ENCODE data around the gene RSF1.

Gene RSF1

GRCh38 chr11:77705876-77706579 lies 114.5 kb downstream of the RSF1 start:
- TF ChIP-seq POLR2A (IDR thresholded peaks at IDR 0.05; ENCODE audit: low read depth, low read length) (no peak), SPI1 (IDR thresholded peaks at IDR 0.05; ENCODE audit: low read depth, low read length) (no peak), PAX5 (IDR thresholded peaks at IDR 0.05; ENCODE audit: insufficient read depth, low read length, severe bottlenecking) (no peak), TAF1 (IDR thresholded peaks at IDR 0.05; ENCODE audit: low read depth, low read length) (no peak), POU2F2 (IDR thresholded peaks at IDR 0.05; ENCODE audit: low read depth, low read length) (no peak), POLR2AphosphoS5 (IDR thresholded peaks at IDR 0.05; ENCODE audit: low read depth, low read length) (no peak)
- FAIRE-seq, result no peak
- no peak for DNase-seq (ENCODE audit: insufficient read length, low spot score)

DNA sequence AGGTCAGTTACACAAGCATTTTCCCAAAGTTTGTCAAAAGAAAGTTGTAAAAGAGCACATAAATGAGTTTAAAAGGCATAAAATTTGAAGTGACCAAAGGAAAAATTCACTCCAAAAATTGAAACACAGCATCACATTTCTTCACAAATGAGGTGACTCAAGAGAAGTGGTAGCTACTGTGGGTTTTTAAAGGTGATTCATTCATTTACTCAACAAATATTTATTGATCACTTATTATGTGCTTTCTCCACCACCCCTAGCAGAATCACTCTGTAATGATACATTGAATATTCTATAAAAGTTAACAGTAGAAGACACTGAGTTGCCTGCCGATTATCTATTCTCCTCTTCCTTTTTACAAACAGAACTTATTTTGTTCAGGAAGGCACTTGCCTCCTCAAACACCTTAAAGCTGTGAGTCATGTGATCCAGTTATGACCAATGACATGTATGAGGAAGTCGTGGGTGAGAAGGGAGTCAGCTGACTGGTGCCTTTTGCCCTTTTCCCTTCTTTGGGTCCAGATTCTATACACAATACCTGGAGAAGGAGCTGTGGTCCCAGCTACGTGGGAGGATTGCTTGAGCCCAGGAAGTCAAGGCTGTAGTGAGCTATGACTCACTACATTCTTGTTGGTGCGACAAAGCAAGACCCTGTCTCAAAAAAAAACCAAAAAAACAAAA lies 115.2 kb downstream of the RSF1 start:
- no peak for TF ChIP-seq POU2F2 (IDR thresholded peaks at IDR 0.05; ENCODE audit: low read depth, low read length)
- TF ChIP-seq TAF1 (IDR thresholded peaks at IDR 0.05; ENCODE audit: low read depth, low read length), result no peak
- no peak for TF ChIP-seq POLR2AphosphoS5 (IDR thresholded peaks at IDR 0.05; ENCODE audit: low read depth, low read length)
- no peak for TF ChIP-seq POLR2A (IDR thresholded peaks at IDR 0.05; ENCODE audit: low read depth, low read length)
- no peak for TF ChIP-seq PAX5 (IDR thresholded peaks at IDR 0.05; ENCODE audit: insufficient read depth, low read length, severe bottlenecking)
- TF ChIP-seq SPI1 (IDR thresholded peaks at IDR 0.05; ENCODE audit: low read depth, low read length), result no peak
- no peak for FAIRE-seq
- no peak for DNase-seq (ENCODE audit: insufficient read length, low spot score)

GRCh38 chr11:77704029-77704428 lies 116.5 kb downstream of the RSF1 start:
- TF ChIP-seq SPI1 (IDR thresholded peaks at IDR 0.05; ENCODE audit: low read depth, low read length) (no peak), POU2F2 (IDR thresholded peaks at IDR 0.05; ENCODE audit: low read depth, low read length) (no peak), POLR2A (IDR thresholded peaks at IDR 0.05; ENCODE audit: low read depth, low read length) (no peak), TAF1 (IDR thresholded peaks at IDR 0.05; ENCODE audit: low read depth, low read length) (no peak), PAX5 (IDR thresholded peaks at IDR 0.05; ENCODE audit: insufficient read depth, low read length, severe bottlenecking) (no peak), POLR2AphosphoS5 (IDR thresholded peaks at IDR 0.05; ENCODE audit: low read depth, low read length) (no peak)
- DNase-seq (ENCODE audit: insufficient read length, low spot score) (no peak), FAIRE-seq (no peak)

DNA sequence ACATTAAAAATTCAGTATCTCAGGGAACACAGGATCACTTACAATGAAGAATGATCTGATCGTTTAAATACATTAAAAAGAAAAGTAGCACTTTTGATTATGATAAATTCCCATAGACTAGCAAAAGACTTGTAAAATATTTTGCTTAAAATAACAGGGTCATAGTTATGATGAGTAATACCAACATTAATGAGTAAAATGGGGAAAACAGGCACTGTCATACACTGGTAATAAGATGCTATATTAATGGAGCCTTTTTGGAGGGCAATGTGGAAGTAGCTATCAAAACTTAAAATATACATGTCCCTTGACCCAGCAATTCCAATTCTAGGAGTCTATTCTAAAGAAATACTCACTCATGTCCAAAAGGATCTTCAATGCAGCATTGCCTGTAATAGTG lies 121.1 kb downstream of the RSF1 start:
- FAIRE-seq (no peak), DNase-seq (ENCODE audit: insufficient read length, low spot score) (no peak)
- TF ChIP-seq POLR2A (IDR thresholded peaks at IDR 0.05; ENCODE audit: low read depth, low read length) (no peak), POU2F2 (IDR thresholded peaks at IDR 0.05; ENCODE audit: low read depth, low read length) (no peak), SPI1 (IDR thresholded peaks at IDR 0.05; ENCODE audit: low read depth, low read length) (no peak), POLR2AphosphoS5 (IDR thresholded peaks at IDR 0.05; ENCODE audit: low read depth, low read length) (no peak), PAX5 (IDR thresholded peaks at IDR 0.05; ENCODE audit: insufficient read depth, low read length, severe bottlenecking) (no peak), TAF1 (IDR thresholded peaks at IDR 0.05; ENCODE audit: low read depth, low read length) (no peak)

GRCh38 chr11:77698896-77699295 lies 121.6 kb downstream of the RSF1 start:
- FAIRE-seq (no peak), DNase-seq (ENCODE audit: insufficient read length, low spot score) (no peak)
- TF ChIP-seq POU2F2 (IDR thresholded peaks at IDR 0.05; ENCODE audit: low read depth, low read length) (no peak), POLR2A (IDR thresholded peaks at IDR 0.05; ENCODE audit: low read depth, low read length) (no peak), PAX5 (IDR thresholded peaks at IDR 0.05; ENCODE audit: insufficient read depth, low read length, severe bottlenecking) (no peak), TAF1 (IDR thresholded peaks at IDR 0.05; ENCODE audit: low read depth, low read length) (no peak), SPI1 (IDR thresholded peaks at IDR 0.05; ENCODE audit: low read depth, low read length) (no peak)

DNA sequence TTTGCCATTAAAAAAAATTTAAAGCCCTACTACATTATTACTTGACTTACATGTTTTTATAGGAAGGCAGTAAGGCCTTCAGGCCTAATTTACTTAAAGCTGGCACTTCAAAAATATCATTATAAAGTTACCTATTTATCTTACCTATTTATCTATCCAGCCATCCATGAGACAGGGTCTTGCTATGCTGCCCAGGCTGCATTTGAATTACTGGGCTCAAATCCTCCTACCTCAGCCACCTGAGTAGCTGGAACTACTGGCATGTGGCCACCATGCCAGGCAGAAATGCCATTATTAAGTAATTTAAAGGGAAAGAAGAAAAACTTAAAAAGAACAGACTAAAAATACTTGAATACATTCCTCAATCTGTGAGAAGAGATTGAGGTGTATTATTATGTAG lies 122.7 kb downstream of the RSF1 start:
- FAIRE-seq, result no peak

GRCh38 chr11:77695417-77695816 lies 125.1 kb downstream of the RSF1 start:
- TF ChIP-seq SPI1 (IDR thresholded peaks at IDR 0.05; ENCODE audit: low read depth, low read length) (no peak), POLR2AphosphoS5 (IDR thresholded peaks at IDR 0.05; ENCODE audit: low read depth, low read length) (no peak), PAX5 (IDR thresholded peaks at IDR 0.05; ENCODE audit: insufficient read depth, low read length, severe bottlenecking) (no peak), POU2F2 (IDR thresholded peaks at IDR 0.05; ENCODE audit: low read depth, low read length) (no peak), TAF1 (IDR thresholded peaks at IDR 0.05; ENCODE audit: low read depth, low read length) (no peak), POLR2A (IDR thresholded peaks at IDR 0.05; ENCODE audit: low read depth, low read length) (no peak)
- FAIRE-seq (no peak), DNase-seq (ENCODE audit: insufficient read length, low spot score) (no peak)

More for the DNA sequence above, 122.7 kb downstream of the RSF1 start:
- DNase-seq (ENCODE audit: insufficient read length, low spot score), result no peak
- TF ChIP-seq TAF1 (IDR thresholded peaks at IDR 0.05; ENCODE audit: low read depth, low read length) (no peak), PAX5 (IDR thresholded peaks at IDR 0.05; ENCODE audit: insufficient read depth, low read length, severe bottlenecking) (no peak), SPI1 (IDR thresholded peaks at IDR 0.05; ENCODE audit: low read depth, low read length) (no peak), POLR2A (IDR thresholded peaks at IDR 0.05; ENCODE audit: low read depth, low read length) (no peak)

GRCh38 chr11:77690649-77691048 lies 129.9 kb downstream of the RSF1 start:
- no peak for DNase-seq (ENCODE audit: insufficient read length, low spot score)
- FAIRE-seq, result no peak
- TF ChIP-seq TAF1 (IDR thresholded peaks at IDR 0.05; ENCODE audit: low read depth, low read length), result no peak
- TF ChIP-seq POLR2AphosphoS5 (IDR thresholded peaks at IDR 0.05; ENCODE audit: low read depth, low read length), result no peak
- no peak for TF ChIP-seq POLR2A (IDR thresholded peaks at IDR 0.05; ENCODE audit: low read depth, low read length)
- no peak for TF ChIP-seq POU2F2 (IDR thresholded peaks at IDR 0.05; ENCODE audit: low read depth, low read length)
- TF ChIP-seq SPI1 (IDR thresholded peaks at IDR 0.05; ENCODE audit: low read depth, low read length), result no peak
- TF ChIP-seq PAX5 (IDR thresholded peaks at IDR 0.05; ENCODE audit: insufficient read depth, low read length, severe bottlenecking), result no peak

GRCh38 chr11:77687088-77687487 lies 133.4 kb downstream of the RSF1 start:
- no peak for FAIRE-seq
- TF ChIP-seq POLR2AphosphoS5 (IDR thresholded peaks at IDR 0.05; ENCODE audit: low read depth, low read length), result no peak
- no peak for TF ChIP-seq SPI1 (IDR thresholded peaks at IDR 0.05; ENCODE audit: low read depth, low read length)
- TF ChIP-seq POU2F2 (IDR thresholded peaks at IDR 0.05; ENCODE audit: low read depth, low read length), result no peak
- no peak for DNase-seq (ENCODE audit: insufficient read length, low spot score)

Data from GM12891 (cell line).